GM12891 (cell line): Measurements from ENCODE around the gene GPR37L1.
A peak's percentile ranks its signal among the peaks of the same experiment; 100 is the strongest.

Experiments used
- PAX5 ChIP-seq: IDR thresholded peaks from 2 replicates; pipeline ENCODE4 v1.6.1; 2011; ENCODE audit warnings: low read length, moderate library complexity, mild to moderate bottlenecking; ENCODE audit not compliant: insufficient read depth, severe bottlenecking
- POLR2A ChIP-seq: IDR thresholded peaks from 2 replicates; pipeline ENCODE4 v1.6.1; 2011; ENCODE audit warnings: low read depth, low read length, control low read depth
- POLR2AphosphoS5 ChIP-seq: IDR thresholded peaks from 2 replicates; pipeline ENCODE4 v1.6.1; 2011; ENCODE audit warnings: low read depth, low read length, control low read depth
- POU2F2 ChIP-seq: IDR thresholded peaks from 2 replicates; pipeline ENCODE4 v1.6.1; 2011; ENCODE audit warnings: low read depth, mild to moderate bottlenecking, control low read depth, low read length, moderate library complexity
- SPI1 ChIP-seq: IDR thresholded peaks from 2 replicates; pipeline ENCODE4 v1.6.1; 2011; ENCODE audit warnings: low read depth, low read length, control low read depth
- TAF1 ChIP-seq: IDR thresholded peaks from 2 replicates; pipeline ENCODE4 v1.6.1; 2011; ENCODE audit warnings: low read depth, low read length, control low read depth

DNA sequence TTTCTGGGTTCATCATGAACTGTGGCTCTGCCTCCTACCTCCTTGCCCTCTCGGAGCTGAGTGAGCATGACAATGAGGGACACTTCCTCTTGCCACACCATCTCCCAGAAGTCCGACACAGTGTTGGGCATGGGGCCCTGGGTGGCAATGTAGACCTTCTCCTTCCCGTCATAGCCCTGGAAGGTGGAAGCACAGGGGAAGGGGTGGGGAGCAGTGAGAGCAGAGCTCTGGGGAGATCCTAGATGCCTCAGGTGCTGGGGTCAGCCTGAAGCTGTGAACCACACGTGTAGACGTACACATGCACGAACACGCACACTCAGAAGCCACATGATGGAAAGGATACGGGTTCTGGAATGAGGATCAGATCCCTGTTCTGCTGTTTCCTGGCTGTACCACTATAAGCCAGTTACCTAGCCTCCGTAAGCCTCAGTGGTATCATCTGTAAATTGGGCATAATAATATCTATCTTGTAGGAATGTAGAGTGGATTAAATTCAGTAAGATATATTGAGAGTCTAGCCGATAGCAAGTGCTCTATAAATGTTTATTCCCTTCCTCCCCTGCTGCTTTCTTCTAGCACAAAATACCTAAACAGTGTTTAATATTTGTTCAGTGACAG lies 31.5 kb downstream of the GPR37L1 start:
- no peak; the same call in 1 of the 2 replicates for TF ChIP-seq POLR2AphosphoS5
- TF ChIP-seq SPI1, result no peak
- no peak for TF ChIP-seq POLR2A
- TF ChIP-seq TAF1, result no peak
- TF ChIP-seq PAX5, result no peak
- 0 out of 2 replicates have a peak, but pooled peaks have one; percentile 15 for TF ChIP-seq POU2F2
